Glutamatergic neuron (in vitro differentiated cells): ENCODE results near the gene KIF12. TPM values are rescaled to one million over a fixed set of nuclear protein-coding genes. Genes with fewer than 3 reads are reported as not detected.

Source experiments
- DNase-seq: peaks from one replicate; pipeline ENCODE4 v3.0.0; 2022
- H3K27ac Mint-ChIP-seq: one replicate; pipeline ENCODE4 v1.8.0; 2020; ENCODE audit warnings: mild to moderate bottlenecking, mixed read lengths, inconsistent platforms; ENCODE audit not compliant: unreplicated experiment
- H3K27me3 Mint-ChIP-seq: one replicate; pipeline ENCODE4 v1.8.0; 2020; ENCODE audit warnings: mild to moderate bottlenecking, moderate library complexity, mixed read lengths, inconsistent platforms; ENCODE audit not compliant: unreplicated experiment
- H3K36me3 Mint-ChIP-seq: one replicate; pipeline ENCODE4 v1.8.0; 2020; ENCODE audit warnings: mild to moderate bottlenecking, mixed read lengths, inconsistent platforms; ENCODE audit not compliant: unreplicated experiment
- H3K4me1 Mint-ChIP-seq: one replicate; pipeline ENCODE4 v1.8.0; 2020; ENCODE audit warnings: mild to moderate bottlenecking, low read depth, mixed read lengths, inconsistent platforms; ENCODE audit not compliant: unreplicated experiment
- H3K4me3 Mint-ChIP-seq: one replicate; pipeline ENCODE4 v1.8.0; 2020; ENCODE audit warnings: mild to moderate bottlenecking, mixed read lengths, inconsistent platforms; ENCODE audit not compliant: unreplicated experiment
- H3K9me3 Mint-ChIP-seq: one replicate; pipeline ENCODE4 v1.8.0; 2020; ENCODE audit warnings: mild to moderate bottlenecking, moderate library complexity, mixed read lengths, inconsistent platforms; ENCODE audit not compliant: unreplicated experiment
- CTCF ChIP-seq: fragments of 200-600 bp; sonication (generic); IDR thresholded peaks from one replicate; pipeline ENCODE4 v1.5.0; 2021; ENCODE audit not compliant: partially characterized antibody, unreplicated experiment
- total RNA-seq: library from RNA; stranded (reverse); fragmentation: NEBNext Ultra II Directional; extraction: Animal tissue kit (Norgen Biotek cat#: 25700); gene quantifications from one replicate; pipeline ENCODE4 v1.2.1, GENCODE V29; 2021; ENCODE audit not compliant: unreplicated experiment

Gene KIF12
- total RNA-seq, 1 donor from 2014 or later, result 0.93 TPM

- H3K4me1 Mint-ChIP-seq, result peaks cover 16% of the 10 kb centered on the region
- H3K4me3 Mint-ChIP-seq, result no peak overlapping the region
- peaks cover 2% of the 10 kb centered on the region for H3K27me3 Mint-ChIP-seq
- H3K9me3 Mint-ChIP-seq, result peaks cover 8% of the 10 kb centered on the region
- DNase-seq, result no peak
- no peak for TF ChIP-seq CTCF
- H3K27ac Mint-ChIP-seq, result no peak overlapping the region
- H3K36me3 Mint-ChIP-seq, result peaks cover 8% of the 10 kb centered on the region
Observed at GRCh38 chr9:114058688-114059046, 40.4 kb downstream of the KIF12 start.

GRCh38 chr9:114057161-114057885 is 41.8 kb downstream of the KIF12 start:
- H3K36me3 Mint-ChIP-seq, result peaks cover 8% of the 10 kb centered on the region
- TF ChIP-seq CTCF, result no peak
- no peak for DNase-seq
- H3K9me3 Mint-ChIP-seq, result peaks cover 4% of the 10 kb centered on the region
- H3K4me1 Mint-ChIP-seq, result peaks cover 16% of the 10 kb centered on the region
- no peak overlapping the region for H3K4me3 Mint-ChIP-seq
- peaks cover 2% of the 10 kb centered on the region for H3K27me3 Mint-ChIP-seq
- no peak overlapping the region for H3K27ac Mint-ChIP-seq

DNA sequence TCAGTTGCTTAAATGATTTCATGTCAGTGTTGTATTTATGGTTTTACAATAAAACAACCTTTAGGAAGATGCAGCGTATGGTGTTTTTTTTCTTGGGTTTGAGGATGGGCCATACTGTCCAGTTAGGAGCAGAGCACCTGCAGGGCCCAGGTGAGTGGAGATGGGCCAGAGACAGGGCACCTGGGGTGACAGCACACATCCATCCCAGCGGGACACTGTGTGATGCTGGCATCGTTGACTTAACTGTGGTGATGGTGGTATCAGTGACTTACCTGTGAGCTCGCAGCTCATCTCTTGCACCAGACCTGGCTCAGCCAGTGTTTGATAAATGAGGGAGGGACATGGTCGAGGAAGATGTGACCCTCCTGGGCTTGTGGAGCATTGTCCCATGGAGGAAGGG is 42.6 kb downstream of the KIF12 start:
- peaks cover 4% of the 10 kb centered on the region for H3K9me3 Mint-ChIP-seq
- DNase-seq, result no peak
- H3K27me3 Mint-ChIP-seq, result peaks cover 2% of the 10 kb centered on the region
- TF ChIP-seq CTCF, result no peak
- peaks cover 8% of the 10 kb centered on the region for H3K36me3 Mint-ChIP-seq
- no peak overlapping the region for H3K27ac Mint-ChIP-seq
- H3K4me1 Mint-ChIP-seq, result peaks cover 16% of the 10 kb centered on the region
- no peak overlapping the region for H3K4me3 Mint-ChIP-seq

DNA sequence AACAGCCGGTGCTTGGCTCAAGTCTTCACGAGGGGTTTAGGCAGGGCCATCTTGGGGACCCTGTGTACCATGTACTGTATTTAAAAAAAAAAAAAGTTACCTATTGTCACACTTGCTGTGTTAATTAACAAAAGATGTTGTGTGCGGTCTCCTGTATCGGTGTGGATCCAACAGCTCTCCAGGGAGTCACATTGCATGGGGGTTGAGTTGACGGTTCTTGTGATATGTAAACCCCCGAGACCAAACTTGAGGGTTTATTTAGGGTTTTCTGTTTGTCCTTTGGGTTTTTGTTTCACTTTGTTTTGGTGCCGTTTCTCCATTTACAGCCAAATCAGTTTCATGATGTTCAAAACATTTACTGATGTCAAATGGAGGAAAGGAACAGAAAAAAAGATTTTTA is 43.2 kb downstream of the KIF12 start:
- H3K27ac Mint-ChIP-seq, result no peak overlapping the region

More for the DNA sequence above, 43.2 kb downstream of the KIF12 start:
- no peak for DNase-seq
- H3K4me1 Mint-ChIP-seq, result peaks cover 16% of the 10 kb centered on the region
- H3K4me3 Mint-ChIP-seq, result no peak overlapping the region
- TF ChIP-seq CTCF, result no peak
- H3K36me3 Mint-ChIP-seq, result peaks cover 8% of the 10 kb centered on the region
- H3K9me3 Mint-ChIP-seq, result peaks cover 4% of the 10 kb centered on the region
- H3K27me3 Mint-ChIP-seq, result peaks cover 2% of the 10 kb centered on the region
